HepG2 (cell line): Measurements from ENCODE around the gene SIVA1. TPM values are rescaled to one million over a fixed set of nuclear protein-coding genes. Genes with fewer than 3 reads are reported as not detected.

Source experiments
- ETV6 ChIP-seq: sonication (generic); formaldehyde crosslinking; conservative IDR thresholded peaks from 2 replicates; pipeline ENCODE4 v1.4.0; 2020; ENCODE audit warnings: missing genetic modification reagents
- FOXK1 ChIP-seq: sonication (generic); formaldehyde crosslinking; IDR thresholded peaks from 2 replicates; pipeline ENCODE4 v1.4.0; 2020; ENCODE audit warnings: low read depth, missing genetic modification reagents, borderline replicate concordance
- GATAD1 ChIP-seq: IDR thresholded peaks from 2 replicates; pipeline ENCODE4 v1.6.1; 2016; ENCODE audit warnings: missing genetic modification reagents, missing compliant biosample characterization
- KDM1A ChIP-seq: IDR thresholded peaks from 2 replicates; pipeline ENCODE4 v1.6.1; 2016; ENCODE audit warnings: missing compliant biosample characterization
- KLF6 ChIP-seq: IDR thresholded peaks from 2 replicates; pipeline ENCODE4 v1.8.0; 2016; ENCODE audit warnings: missing biosample characterization, missing genetic modification reagents
- NFE2L1 ChIP-seq: sonication (generic); formaldehyde crosslinking; IDR thresholded peaks from 2 replicates; pipeline ENCODE4 v1.4.0; 2020; ENCODE audit warnings: missing genetic modification reagents, mild to moderate bottlenecking, borderline replicate concordance
- SP1 ChIP-seq, 2 experiments: fragments of 450-650 bp in 1 of 2; sonication (generic) in 1 of 2; formaldehyde crosslinking in 1 of 2; IDR thresholded peaks; 2 replicates each; pipeline versions ENCODE4 v1.4.0 to v1.6.1; 2016 to 2020; ENCODE audit warnings: missing genetic modification reagents in 1 of 2
- ZFAT ChIP-seq: sonication (generic); formaldehyde crosslinking; conservative IDR thresholded peaks from 2 replicates; pipeline ENCODE4 v1.8.1; 2023; ENCODE audit warnings: missing genetic modification reagents, inconsistent platforms
- ZIK1 ChIP-seq: sonication (generic); formaldehyde crosslinking; IDR thresholded peaks from 2 replicates; pipeline ENCODE4 v1.5.0; 2020; ENCODE audit warnings: mild to moderate bottlenecking, low read depth, missing genetic modification reagents, borderline replicate concordance
- ZNF143 ChIP-seq: sonication (generic); formaldehyde crosslinking; IDR thresholded peaks from 2 replicates; pipeline ENCODE4 v1.4.0; 2020; ENCODE audit warnings: missing genetic modification reagents
- ZNF629 ChIP-seq: sonication (generic); formaldehyde crosslinking; conservative IDR thresholded peaks from 2 replicates; pipeline ENCODE4 v1.5.0; 2020; ENCODE audit warnings: missing genetic modification reagents
- ZNF777 ChIP-seq: sonication (generic); formaldehyde crosslinking; IDR thresholded peaks from 2 replicates; pipeline ENCODE4 v1.4.0; 2020; ENCODE audit warnings: missing genetic modification reagents
- polyA plus RNA-seq, 8 experiments: library from polyadenylated mRNA; depleted of rRNA in 3 of 8; stranded (reverse) in 7 of 8; unstranded in 1 of 8; fragments of >200 nt; fragmentation: Illumina TruSeq in 4 of 8; extraction: Trizol in 4 of 8; gene quantifications; 2 replicates each; pipeline versions ENCODE4 v1.2.1 to v1.2.3, GENCODE V29; 2011 to 2016; ENCODE audit warnings: low read depth in 4 of 8, missing spikeins in 1 of 8, mixed read lengths in 1 of 8; ENCODE audit not compliant: insufficient read depth in 1 of 8
- total RNA-seq, 5 experiments: library from RNA; depleted of rRNA; stranded (reverse); fragments of >200 nt; fragmentation: Illumina TruSeq; extraction: Trizol; gene quantifications; 2 replicates each; pipeline ENCODE4 v1.2.3, GENCODE V29; 2016; ENCODE audit warnings: low read depth in 1 of 5
- TF ChIP-seq, protein P1 (sequence below): sonication (generic); formaldehyde crosslinking; IDR thresholded peaks from 2 replicates; pipeline ENCODE4 v1.4.0; 2020; ENCODE audit warnings: missing genetic modification reagents; ENCODE audit errors: not compliant biosample characterization
- TF ChIP-seq, protein P2 (sequence below): sonication (generic); formaldehyde crosslinking; IDR thresholded peaks from 2 replicates; pipeline ENCODE4 v1.8.0; 2022; ENCODE audit warnings: low read depth, missing genetic modification reagents
- TF ChIP-seq, protein P3 (sequence below), 2 experiments: sonication (generic) in 1 of 2; formaldehyde crosslinking in 1 of 2; IDR thresholded peaks; 2 replicates each; pipeline versions ENCODE4 v1.6.1 to v1.9.0; 2014 to 2022; ENCODE audit warnings: antibody characterized with exemption in 1 of 2, borderline replicate concordance in 1 of 2, inconsistent platforms in 1 of 2, low read depth in 1 of 2, missing genetic modification reagents in 1 of 2
- TF ChIP-seq, protein P4 (sequence below): sonication (generic); formaldehyde crosslinking; IDR thresholded peaks from 2 replicates; pipeline ENCODE4 v1.4.0; 2020; ENCODE audit warnings: mild to moderate bottlenecking, missing genetic modification reagents
- TF ChIP-seq, protein P5 (sequence below), 2 experiments: sonication (generic) in 1 of 2; formaldehyde crosslinking in 1 of 2; IDR thresholded peaks; 2 replicates each; pipeline versions ENCODE4 v1.4.0 to v1.6.1; 2018 to 2020; ENCODE audit warnings: missing genetic modification reagents in 2 of 2, borderline replicate concordance in 1 of 2, low read depth in 1 of 2, mild to moderate bottlenecking in 1 of 2, missing biosample characterization in 1 of 2

SIVA1 gene
- total and polyA plus RNA-seq, 2 of the 13 experiments (the other 11 are each of a cell fraction or from before 2014, with no cell fraction given), result 123 to 186 TPM

DNA sequence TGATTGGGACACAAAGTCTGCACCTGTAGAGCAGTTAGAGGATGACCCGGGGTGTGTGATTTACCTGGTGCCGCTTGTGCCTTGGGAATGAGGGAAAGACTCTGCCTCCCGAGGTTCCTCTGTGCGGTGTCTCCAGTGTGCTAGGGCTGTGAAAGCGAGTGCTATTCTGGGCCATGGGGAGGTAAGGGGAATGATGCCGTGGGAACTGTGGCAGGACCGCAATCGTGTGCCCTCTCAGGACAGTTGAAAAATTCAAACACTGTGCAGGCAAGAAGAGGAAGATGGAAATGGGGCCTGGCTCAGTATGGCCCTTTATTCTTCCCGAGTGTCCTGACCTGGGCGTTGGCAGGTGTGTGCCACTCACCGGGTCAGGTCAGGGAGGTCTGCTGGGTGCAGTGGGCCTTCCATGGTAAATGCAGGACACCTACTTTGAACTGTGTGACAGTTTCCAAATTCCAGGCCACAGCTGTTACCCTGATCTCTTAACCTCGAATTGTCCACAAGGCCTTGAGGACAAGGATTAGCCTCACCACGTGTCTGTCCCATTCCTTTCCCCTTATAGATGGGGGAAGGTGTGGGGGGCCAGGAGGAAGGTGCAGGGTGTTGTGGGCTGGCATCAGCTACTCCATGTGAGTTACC, 1.4 kb downstream of the SIVA1 start (continued):
- TF ChIP-seq, protein P1, sequence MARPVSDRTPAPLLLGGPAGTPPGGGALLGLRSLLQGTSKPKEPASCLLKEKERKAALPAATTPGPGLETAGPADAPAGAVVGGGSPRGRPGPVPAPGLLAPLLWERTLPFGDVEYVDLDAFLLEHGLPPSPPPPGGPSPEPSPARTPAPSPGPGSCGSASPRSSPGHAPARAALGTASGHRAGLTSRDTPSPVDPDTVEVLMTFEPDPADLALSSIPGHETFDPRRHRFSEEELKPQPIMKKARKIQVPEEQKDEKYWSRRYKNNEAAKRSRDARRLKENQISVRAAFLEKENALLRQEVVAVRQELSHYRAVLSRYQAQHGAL (CRISPR knock-in tag), result no peak
- TF ChIP-seq KLF6 (CRISPR knock-in tag) (no peak), ZNF629 (no peak), ZNF143 (CRISPR knock-in tag) (no peak), ZFAT (no peak), GATAD1 (CRISPR knock-in tag) (no peak), SP1 (IDR thresholded peaks at IDR 0.05) (no peak), SP1 (CRISPR knock-in tag; IDR thresholded peaks at IDR 0.05) (no peak), KDM1A (CRISPR knock-in tag) (no peak), ZNF777 (CRISPR knock-in tag) (no peak), ETV6 (CRISPR knock-in tag) (no peak), FOXK1 (CRISPR knock-in tag) (no peak), ZIK1 (CRISPR knock-in tag) (no peak), NFE2L1 (CRISPR knock-in tag) (no peak)
- TF ChIP-seq, protein P2, sequence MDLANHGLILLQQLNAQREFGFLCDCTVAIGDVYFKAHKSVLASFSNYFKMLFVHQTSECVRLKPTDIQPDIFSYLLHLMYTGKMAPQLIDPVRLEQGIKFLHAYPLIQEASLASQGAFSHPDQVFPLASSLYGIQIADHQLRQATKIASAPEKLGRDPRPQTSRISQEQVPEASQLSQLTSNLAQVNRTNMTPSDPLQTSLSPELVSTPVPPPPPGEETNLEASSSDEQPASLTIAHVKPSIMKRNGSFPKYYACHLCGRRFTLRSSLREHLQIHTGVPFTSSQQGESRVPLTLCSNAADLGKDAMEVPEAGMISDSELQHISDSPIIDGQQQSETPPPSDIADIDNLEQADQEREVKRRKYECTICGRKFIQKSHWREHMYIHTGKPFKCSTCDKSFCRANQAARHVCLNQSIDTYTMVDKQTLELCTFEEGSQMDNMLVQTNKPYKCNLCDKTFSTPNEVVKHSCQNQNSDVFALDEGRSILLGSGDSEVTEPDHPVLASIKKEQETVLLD (CRISPR knock-in tag), result no peak
- TF ChIP-seq, protein P3, sequence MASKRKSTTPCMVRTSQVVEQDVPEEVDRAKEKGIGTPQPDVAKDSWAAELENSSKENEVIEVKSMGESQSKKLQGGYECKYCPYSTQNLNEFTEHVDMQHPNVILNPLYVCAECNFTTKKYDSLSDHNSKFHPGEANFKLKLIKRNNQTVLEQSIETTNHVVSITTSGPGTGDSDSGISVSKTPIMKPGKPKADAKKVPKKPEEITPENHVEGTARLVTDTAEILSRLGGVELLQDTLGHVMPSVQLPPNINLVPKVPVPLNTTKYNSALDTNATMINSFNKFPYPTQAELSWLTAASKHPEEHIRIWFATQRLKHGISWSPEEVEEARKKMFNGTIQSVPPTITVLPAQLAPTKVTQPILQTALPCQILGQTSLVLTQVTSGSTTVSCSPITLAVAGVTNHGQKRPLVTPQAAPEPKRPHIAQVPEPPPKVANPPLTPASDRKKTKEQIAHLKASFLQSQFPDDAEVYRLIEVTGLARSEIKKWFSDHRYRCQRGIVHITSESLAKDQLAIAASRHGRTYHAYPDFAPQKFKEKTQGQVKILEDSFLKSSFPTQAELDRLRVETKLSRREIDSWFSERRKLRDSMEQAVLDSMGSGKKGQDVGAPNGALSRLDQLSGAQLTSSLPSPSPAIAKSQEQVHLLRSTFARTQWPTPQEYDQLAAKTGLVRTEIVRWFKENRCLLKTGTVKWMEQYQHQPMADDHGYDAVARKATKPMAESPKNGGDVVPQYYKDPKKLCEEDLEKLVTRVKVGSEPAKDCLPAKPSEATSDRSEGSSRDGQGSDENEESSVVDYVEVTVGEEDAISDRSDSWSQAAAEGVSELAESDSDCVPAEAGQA (IDR thresholded peaks at IDR 0.05; ENCODE audit: low read depth), result no peak
- TF ChIP-seq, protein P3 (CRISPR knock-in tag; IDR thresholded peaks at IDR 0.05; ENCODE audit: borderline replicate concordance), result no peak
- TF ChIP-seq, protein P4, sequence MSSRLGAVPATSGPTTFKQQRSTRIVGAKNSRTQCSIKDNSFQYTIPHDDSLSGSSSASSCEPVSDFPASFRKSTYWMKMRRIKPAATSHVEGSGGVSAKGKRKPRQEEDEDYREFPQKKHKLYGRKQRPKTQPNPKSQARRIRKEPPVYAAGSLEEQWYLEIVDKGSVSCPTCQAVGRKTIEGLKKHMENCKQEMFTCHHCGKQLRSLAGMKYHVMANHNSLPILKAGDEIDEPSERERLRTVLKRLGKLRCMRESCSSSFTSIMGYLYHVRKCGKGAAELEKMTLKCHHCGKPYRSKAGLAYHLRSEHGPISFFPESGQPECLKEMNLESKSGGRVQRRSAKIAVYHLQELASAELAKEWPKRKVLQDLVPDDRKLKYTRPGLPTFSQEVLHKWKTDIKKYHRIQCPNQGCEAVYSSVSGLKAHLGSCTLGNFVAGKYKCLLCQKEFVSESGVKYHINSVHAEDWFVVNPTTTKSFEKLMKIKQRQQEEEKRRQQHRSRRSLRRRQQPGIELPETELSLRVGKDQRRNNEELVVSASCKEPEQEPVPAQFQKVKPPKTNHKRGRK (CRISPR knock-in tag), result no peak
- TF ChIP-seq, protein P5, sequence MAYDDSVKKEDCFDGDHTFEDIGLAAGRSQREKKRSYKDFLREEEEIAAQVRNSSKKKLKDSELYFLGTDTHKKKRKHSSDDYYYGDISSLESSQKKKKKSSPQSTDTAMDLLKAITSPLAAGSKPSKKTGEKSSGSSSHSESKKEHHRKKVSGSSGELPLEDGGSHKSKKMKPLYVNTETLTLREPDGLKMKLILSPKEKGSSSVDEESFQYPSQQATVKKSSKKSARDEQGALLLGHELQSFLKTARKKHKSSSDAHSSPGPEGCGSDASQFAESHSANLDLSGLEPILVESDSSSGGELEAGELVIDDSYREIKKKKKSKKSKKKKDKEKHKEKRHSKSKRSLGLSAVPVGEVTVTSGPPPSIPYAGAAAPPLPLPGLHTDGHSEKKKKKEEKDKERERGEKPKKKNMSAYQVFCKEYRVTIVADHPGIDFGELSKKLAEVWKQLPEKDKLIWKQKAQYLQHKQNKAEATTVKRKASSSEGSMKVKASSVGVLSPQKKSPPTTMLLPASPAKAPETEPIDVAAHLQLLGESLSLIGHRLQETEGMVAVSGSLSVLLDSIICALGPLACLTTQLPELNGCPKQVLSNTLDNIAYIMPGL (CRISPR knock-in tag; IDR thresholded peaks at IDR 0.05; ENCODE audit: borderline replicate concordance in 1 of 2, low read depth in 1 of 2), result no peak
